Measurements from ENCODE around the gene TCF3.

Gene TCF3

GRCh38 chr19:1633269-1633826 is 19.1 kb downstream of the TCF3 start:
- H3K4me1 Mint-ChIP-seq (ENCODE audit: low read depth) = peaks cover under 1% of the 10 kb centered on the region
- H3K4me3 Mint-ChIP-seq = no peak overlapping the region
- H3K27me3 Mint-ChIP-seq = no peaks in the 10 kb centered on the region

GRCh38 chr19:1632462-1633268 is 19.8 kb downstream of the TCF3 start:
- Mint-ChIP-seq H3K9me3 (no peaks in the 10 kb centered on the region), H3K4me3 (no peak overlapping the region), H3K27me3 (no peaks in the 10 kb centered on the region), H3K4me1 (ENCODE audit: low read depth) (no peaks in the 10 kb centered on the region), H3K36me3 (ENCODE audit: low read depth) (peaks cover 54% of the 10 kb centered on the region), H3K27ac (no peak overlapping the region)
- no peak for DNase-seq

More at GRCh38 chr19:1633269-1633826, 19.1 kb downstream of the TCF3 start:
- Mint-ChIP-seq H3K9me3 (no peaks in the 10 kb centered on the region), H3K36me3 (ENCODE audit: low read depth) (peaks cover 61% of the 10 kb centered on the region), H3K27ac (no peak overlapping the region)
- no peak for DNase-seq

GRCh38 chr19:1631557-1632100 is 20.8 kb downstream of the TCF3 start:
- Mint-ChIP-seq H3K27me3 (no peaks in the 10 kb centered on the region), H3K36me3 (ENCODE audit: low read depth) (peaks cover 44% of the 10 kb centered on the region), H3K27ac (no peak overlapping the region), H3K4me1 (ENCODE audit: low read depth) (no peaks in the 10 kb centered on the region), H3K4me3 (no peak overlapping the region), H3K9me3 (no peaks in the 10 kb centered on the region)
- DNase-seq = no peak

- no peaks in the 10 kb centered on the region for H3K9me3 Mint-ChIP-seq
- no peak overlapping the region for H3K27ac Mint-ChIP-seq
- H3K36me3 Mint-ChIP-seq (ENCODE audit: low read depth) = peaks cover 41% of the 10 kb centered on the region
- no peak for DNase-seq
- no peaks in the 10 kb centered on the region for H3K27me3 Mint-ChIP-seq
- no peak overlapping the region for H3K4me3 Mint-ChIP-seq
- no peaks in the 10 kb centered on the region for H3K4me1 Mint-ChIP-seq (ENCODE audit: low read depth)
Measured at GRCh38 chr19:1630811-1631210, 21.6 kb downstream of the TCF3 start.

- no peak for DNase-seq
- no peak overlapping the region for H3K4me3 Mint-ChIP-seq
- no peaks in the 10 kb centered on the region for H3K9me3 Mint-ChIP-seq
- no peaks in the 10 kb centered on the region for H3K27me3 Mint-ChIP-seq
- H3K27ac Mint-ChIP-seq = no peak overlapping the region
- H3K4me1 Mint-ChIP-seq (ENCODE audit: low read depth) = no peaks in the 10 kb centered on the region
- H3K36me3 Mint-ChIP-seq (ENCODE audit: low read depth) = peaks cover 39% of the 10 kb centered on the region
Measured at GRCh38 chr19:1630012-1630411, 22.4 kb downstream of the TCF3 start.

GRCh38 chr19:1629256-1629808 is 23.1 kb downstream of the TCF3 start:
- no peaks in the 10 kb centered on the region for H3K4me1 Mint-ChIP-seq (ENCODE audit: low read depth)
- DNase-seq = no peak
- H3K36me3 Mint-ChIP-seq (ENCODE audit: low read depth) = peaks cover 41% of the 10 kb centered on the region
- H3K27ac Mint-ChIP-seq = no peak overlapping the region
- no peaks in the 10 kb centered on the region for H3K9me3 Mint-ChIP-seq
- H3K4me3 Mint-ChIP-seq = no peak overlapping the region
- H3K27me3 Mint-ChIP-seq = no peaks in the 10 kb centered on the region

- Mint-ChIP-seq H3K4me1 (ENCODE audit: low read depth) (no peaks in the 10 kb centered on the region), H3K27ac (no peak overlapping the region), H3K9me3 (no peaks in the 10 kb centered on the region), H3K4me3 (no peak overlapping the region), H3K27me3 (no peaks in the 10 kb centered on the region), H3K36me3 (ENCODE audit: low read depth) (peaks cover 45% of the 10 kb centered on the region)
- DNase-seq = no peak
Measured at GRCh38 chr19:1627194-1627593, 25.2 kb downstream of the TCF3 start.

GRCh38 chr19:1626417-1627010 is 25.9 kb downstream of the TCF3 start:
- Mint-ChIP-seq H3K27me3 (no peaks in the 10 kb centered on the region), H3K27ac (no peak overlapping the region), H3K4me3 (no peak overlapping the region), H3K9me3 (no peaks in the 10 kb centered on the region), H3K4me1 (ENCODE audit: low read depth) (no peaks in the 10 kb centered on the region), H3K36me3 (ENCODE audit: low read depth) (peaks cover 42% of the 10 kb centered on the region)
- no peak for DNase-seq

- peak; percentile 65 for DNase-seq
- Mint-ChIP-seq H3K27me3 (no peaks in the 10 kb centered on the region), H3K4me1 (ENCODE audit: low read depth) (peaks cover under 1% of the 10 kb centered on the region), H3K36me3 (ENCODE audit: low read depth) (peaks cover 53% of the 10 kb centered on the region), H3K9me3 (no peaks in the 10 kb centered on the region), H3K4me3 (no peak overlapping the region), H3K27ac (no peak overlapping the region)
Measured at GRCh38 chr19:1624458-1624857, 28.0 kb downstream of the TCF3 start.

- Mint-ChIP-seq H3K27ac (peak overlapping the region; percentile 13), H3K27me3 (no peaks in the 10 kb centered on the region), H3K9me3 (no peaks in the 10 kb centered on the region), H3K4me1 (ENCODE audit: low read depth) (peaks cover 13% of the 10 kb centered on the region), H3K4me3 (no peak overlapping the region), H3K36me3 (ENCODE audit: low read depth) (peaks cover 68% of the 10 kb centered on the region)
- DNase-seq = no peak
Measured at GRCh38 chr19:1622541-1622940, 29.9 kb downstream of the TCF3 start.

- Mint-ChIP-seq H3K4me3 (no peak overlapping the region), H3K36me3 (ENCODE audit: low read depth) (peaks cover 73% of the 10 kb centered on the region), H3K9me3 (no peaks in the 10 kb centered on the region), H3K4me1 (ENCODE audit: low read depth) (peaks cover 18% of the 10 kb centered on the region), H3K27me3 (no peaks in the 10 kb centered on the region), H3K27ac (no peak overlapping the region)
- no peak for DNase-seq
Measured at GRCh38 chr19:1622007-1622406, 30.4 kb downstream of the TCF3 start.

GRCh38 chr19:1621574-1621973 is 30.8 kb downstream of the TCF3 start:
- Mint-ChIP-seq H3K27me3 (no peaks in the 10 kb centered on the region), H3K27ac (no peak overlapping the region), H3K4me3 (no peak overlapping the region), H3K4me1 (ENCODE audit: low read depth) (peaks cover 23% of the 10 kb centered on the region), H3K36me3 (ENCODE audit: low read depth) (peaks cover 77% of the 10 kb centered on the region), H3K9me3 (no peaks in the 10 kb centered on the region)
- DNase-seq = no peak

GRCh38 chr19:1621021-1621420 is 31.4 kb downstream of the TCF3 start:
- peaks cover 81% of the 10 kb centered on the region for H3K36me3 Mint-ChIP-seq (ENCODE audit: low read depth)
- peaks cover 25% of the 10 kb centered on the region for H3K4me1 Mint-ChIP-seq (ENCODE audit: low read depth)
- no peaks in the 10 kb centered on the region for H3K27me3 Mint-ChIP-seq

GRCh38 chr19:1620502-1620901 is 31.9 kb downstream of the TCF3 start:
- Mint-ChIP-seq H3K27ac (no peak overlapping the region), H3K27me3 (no peaks in the 10 kb centered on the region), H3K4me1 (ENCODE audit: low read depth) (peaks cover 25% of the 10 kb centered on the region), H3K36me3 (ENCODE audit: low read depth) (peaks cover 81% of the 10 kb centered on the region), H3K4me3 (no peak overlapping the region), H3K9me3 (no peaks in the 10 kb centered on the region)
- no peak for DNase-seq

More at GRCh38 chr19:1621021-1621420, 31.4 kb downstream of the TCF3 start:
- Mint-ChIP-seq H3K27ac (no peak overlapping the region), H3K4me3 (no peak overlapping the region), H3K9me3 (no peaks in the 10 kb centered on the region)
- no peak for DNase-seq

Data from activated T-cell treated with anti-CD3 and anti-CD28 coated beads, Interleukin-2, amount 50 U/mL, for 24 hours (primary cell).